HG03196 (cell line): Measurements from ENCODE around the gene NUDT1.

Experiments used
- ATAC-seq: cut with Tn5 transposase; IDR thresholded peaks from one replicate; pipeline ENCODE4 v1.9.1; 2021; ENCODE audit not compliant: unreplicated experiment

NUDT1 gene

GRCh38 chr7:2241580-2242540, at the start of gene NUDT1, which contains the start of gene MRM2:
Gene NUDT1 (plus strand): TSS chr7:2242226. CDS start chr7:2244575, 2,349 bp downstream.
Gene MRM2 (minus strand): TSS chr7:2242205. CDS start chr7:2242169, 36 bp downstream.
- ATAC-seq, result peak; percentile 58

GRCh38 chr7:2192831-2193534, 49.0 kb upstream of the NUDT1 start:
- ATAC-seq, result no peak

GRCh38 chr7:2193575-2194305, 48.3 kb upstream of the NUDT1 start:
- no peak for ATAC-seq

- no peak for ATAC-seq
Measured at GRCh38 chr7:2195400-2196246, 46.4 kb upstream of the NUDT1 start.

GRCh38 chr7:2196381-2197378, 45.3 kb upstream of the NUDT1 start:
- no peak for ATAC-seq

- ATAC-seq, result no peak
Measured at GRCh38 chr7:2197436-2198155, 44.4 kb upstream of the NUDT1 start.

GRCh38 chr7:2198206-2198605, 43.8 kb upstream of the NUDT1 start:
- ATAC-seq, result no peak

GRCh38 chr7:2198760-2199159, 43.3 kb upstream of the NUDT1 start:
- no peak for ATAC-seq

- ATAC-seq, result no peak
Measured at GRCh38 chr7:2199528-2199927, 42.5 kb upstream of the NUDT1 start.

GRCh38 chr7:2199956-2200583, 42.0 kb upstream of the NUDT1 start:
- ATAC-seq, result no peak

- ATAC-seq, result no peak
Measured at GRCh38 chr7:2200584-2200980, 41.4 kb upstream of the NUDT1 start.

- ATAC-seq, result no peak
Measured at GRCh38 chr7:2201128-2201527, 40.9 kb upstream of the NUDT1 start.

GRCh38 chr7:2201686-2202360, 40.2 kb upstream of the NUDT1 start:
- no peak for ATAC-seq

- no peak for ATAC-seq
Measured at GRCh38 chr7:2202361-2202761, 39.7 kb upstream of the NUDT1 start.

- ATAC-seq, result no peak
Measured at GRCh38 chr7:2202901-2203765, 38.9 kb upstream of the NUDT1 start.

GRCh38 chr7:2203766-2204300, 38.2 kb upstream of the NUDT1 start:
- ATAC-seq, result no peak
